ENCODE results near the gene PPP1R3G. TPM values are rescaled to one million over a fixed set of nuclear protein-coding genes. Genes with fewer than 3 reads are reported as not detected.

The PPP1R3G gene
- total and polyA plus RNA-seq, 2 of the 13 experiments (the other 11 are each of a cell fraction or from before 2014, with no cell fraction given), result 1.2 to 1.3 TPM

DNA sequence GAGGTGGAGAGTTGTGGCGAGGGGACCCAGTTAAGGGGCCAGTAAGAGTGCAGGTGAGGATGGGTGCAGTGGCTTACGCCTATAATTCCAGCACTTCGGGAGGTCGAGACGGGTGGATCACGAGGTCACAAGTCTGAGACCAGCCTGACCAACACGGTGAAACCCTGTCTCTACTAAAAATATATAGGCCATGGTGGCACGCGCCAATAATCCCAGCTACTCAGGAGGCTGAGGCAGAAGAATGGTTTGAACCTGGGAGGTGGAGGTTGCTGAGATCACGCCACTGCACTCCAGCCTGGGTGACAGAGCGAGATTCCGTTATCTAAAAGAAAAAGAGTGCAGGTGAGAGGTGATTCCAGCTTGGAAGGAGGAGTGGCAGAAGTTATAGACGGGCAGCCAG lies 28.0 kb downstream of the PPP1R3G start (continued):
- TF ChIP-seq USF2 (IDR thresholded peaks at IDR 0.05; ENCODE audit: low read depth, low read length) (no peak), USF2 (CRISPR knock-in tag; IDR thresholded peaks at IDR 0.05; ENCODE audit: borderline replicate concordance) (no peak), POLR2AphosphoS2 (IDR thresholded peaks at IDR 0.05; ENCODE audit: low read depth, low read length) (no peak)
- TF ChIP-seq, protein P1, sequence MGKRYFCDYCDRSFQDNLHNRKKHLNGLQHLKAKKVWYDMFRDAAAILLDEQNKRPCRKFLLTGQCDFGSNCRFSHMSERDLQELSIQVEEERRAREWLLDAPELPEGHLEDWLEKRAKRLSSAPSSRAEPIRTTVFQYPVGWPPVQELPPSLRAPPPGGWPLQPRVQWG (CRISPR knock-in tag; IDR thresholded peaks at IDR 0.05; ENCODE audit: borderline replicate concordance, low read depth), result no peak
- TF ChIP-seq, protein P2, sequence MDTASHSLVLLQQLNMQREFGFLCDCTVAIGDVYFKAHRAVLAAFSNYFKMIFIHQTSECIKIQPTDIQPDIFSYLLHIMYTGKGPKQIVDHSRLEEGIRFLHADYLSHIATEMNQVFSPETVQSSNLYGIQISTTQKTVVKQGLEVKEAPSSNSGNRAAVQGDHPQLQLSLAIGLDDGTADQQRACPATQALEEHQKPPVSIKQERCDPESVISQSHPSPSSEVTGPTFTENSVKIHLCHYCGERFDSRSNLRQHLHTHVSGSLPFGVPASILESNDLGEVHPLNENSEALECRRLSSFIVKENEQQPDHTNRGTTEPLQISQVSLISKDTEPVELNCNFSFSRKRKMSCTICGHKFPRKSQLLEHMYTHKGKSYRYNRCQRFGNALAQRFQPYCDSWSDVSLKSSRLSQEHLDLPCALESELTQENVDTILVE (CRISPR knock-in tag; IDR thresholded peaks at IDR 0.05), result no peak
- TF ChIP-seq, protein P3, sequence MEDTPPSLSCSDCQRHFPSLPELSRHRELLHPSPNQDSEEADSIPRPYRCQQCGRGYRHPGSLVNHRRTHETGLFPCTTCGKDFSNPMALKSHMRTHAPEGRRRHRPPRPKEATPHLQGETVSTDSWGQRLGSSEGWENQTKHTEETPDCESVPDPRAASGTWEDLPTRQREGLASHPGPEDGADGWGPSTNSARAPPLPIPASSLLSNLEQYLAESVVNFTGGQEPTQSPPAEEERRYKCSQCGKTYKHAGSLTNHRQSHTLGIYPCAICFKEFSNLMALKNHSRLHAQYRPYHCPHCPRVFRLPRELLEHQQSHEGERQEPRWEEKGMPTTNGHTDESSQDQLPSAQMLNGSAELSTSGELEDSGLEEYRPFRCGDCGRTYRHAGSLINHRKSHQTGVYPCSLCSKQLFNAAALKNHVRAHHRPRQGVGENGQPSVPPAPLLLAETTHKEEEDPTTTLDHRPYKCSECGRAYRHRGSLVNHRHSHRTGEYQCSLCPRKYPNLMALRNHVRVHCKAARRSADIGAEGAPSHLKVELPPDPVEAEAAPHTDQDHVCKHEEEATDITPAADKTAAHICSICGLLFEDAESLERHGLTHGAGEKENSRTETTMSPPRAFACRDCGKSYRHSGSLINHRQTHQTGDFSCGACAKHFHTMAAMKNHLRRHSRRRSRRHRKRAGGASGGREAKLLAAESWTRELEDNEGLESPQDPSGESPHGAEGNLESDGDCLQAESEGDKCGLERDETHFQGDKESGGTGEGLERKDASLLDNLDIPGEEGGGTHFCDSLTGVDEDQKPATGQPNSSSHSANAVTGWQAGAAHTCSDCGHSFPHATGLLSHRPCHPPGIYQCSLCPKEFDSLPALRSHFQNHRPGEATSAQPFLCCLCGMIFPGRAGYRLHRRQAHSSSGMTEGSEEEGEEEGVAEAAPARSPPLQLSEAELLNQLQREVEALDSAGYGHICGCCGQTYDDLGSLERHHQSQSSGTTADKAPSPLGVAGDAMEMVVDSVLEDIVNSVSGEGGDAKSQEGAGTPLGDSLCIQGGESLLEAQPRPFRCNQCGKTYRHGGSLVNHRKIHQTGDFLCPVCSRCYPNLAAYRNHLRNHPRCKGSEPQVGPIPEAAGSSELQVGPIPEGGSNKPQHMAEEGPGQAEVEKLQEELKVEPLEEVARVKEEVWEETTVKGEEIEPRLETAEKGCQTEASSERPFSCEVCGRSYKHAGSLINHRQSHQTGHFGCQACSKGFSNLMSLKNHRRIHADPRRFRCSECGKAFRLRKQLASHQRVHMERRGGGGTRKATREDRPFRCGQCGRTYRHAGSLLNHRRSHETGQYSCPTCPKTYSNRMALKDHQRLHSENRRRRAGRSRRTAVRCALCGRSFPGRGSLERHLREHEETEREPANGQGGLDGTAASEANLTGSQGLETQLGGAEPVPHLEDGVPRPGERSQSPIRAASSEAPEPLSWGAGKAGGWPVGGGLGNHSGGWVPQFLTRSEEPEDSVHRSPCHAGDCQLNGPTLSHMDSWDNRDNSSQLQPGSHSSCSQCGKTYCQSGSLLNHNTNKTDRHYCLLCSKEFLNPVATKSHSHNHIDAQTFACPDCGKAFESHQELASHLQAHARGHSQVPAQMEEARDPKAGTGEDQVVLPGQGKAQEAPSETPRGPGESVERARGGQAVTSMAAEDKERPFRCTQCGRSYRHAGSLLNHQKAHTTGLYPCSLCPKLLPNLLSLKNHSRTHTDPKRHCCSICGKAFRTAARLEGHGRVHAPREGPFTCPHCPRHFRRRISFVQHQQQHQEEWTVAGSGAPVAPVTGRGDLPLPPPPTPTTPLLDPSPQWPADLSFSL (CRISPR knock-in tag; IDR thresholded peaks at IDR 0.05), result no peak
